OCI-M2 (cell line): ENCODE results near the gene TNFRSF6B.
"Not testable (repeated sequence)": the region's sequence is repeated elsewhere in the genome, so short reads cannot be mapped to it uniquely, and the experiment has no call there.

Experiments
- DNase-seq: peaks from one replicate; lab custom pipeline; 2025; ENCODE audit not compliant: unreplicated experiment; lab: John Stamatoyannopoulos, UW

Gene TNFRSF6B

GRCh38 chr20:63662813-63663189 lies 33.7 kb upstream of the TNFRSF6B start:
- no peak for DNase-seq

GRCh38 chr20:63663332-63664066 lies 33.0 kb upstream of the TNFRSF6B start:
- no peak for DNase-seq

- DNase-seq: no peak
These were observed 32.2 kb upstream of the TNFRSF6B start for GRCh38 chr20:63664143-63664851.

GRCh38 chr20:63664861-63665594 lies 31.4 kb upstream of the TNFRSF6B start:
- no peak for DNase-seq

- DNase-seq: no peak
These were observed 30.7 kb upstream of the TNFRSF6B start for GRCh38 chr20:63665708-63666107.

- DNase-seq: no peak
These were observed 28.6 kb upstream of the TNFRSF6B start for GRCh38 chr20:63667858-63668257.

- no peak for DNase-seq
These were observed 28.1 kb upstream of the TNFRSF6B start for GRCh38 chr20:63668351-63668750.

GRCh38 chr20:63671695-63672094 lies 24.8 kb upstream of the TNFRSF6B start:
- DNase-seq: not testable (repeated sequence)

- DNase-seq: no peak
These were observed 23.8 kb upstream of the TNFRSF6B start for GRCh38 chr20:63672666-63673065.

- no peak for DNase-seq
These were observed 22.5 kb upstream of the TNFRSF6B start for GRCh38 chr20:63673951-63674350.

- no peak for DNase-seq
These were observed 20.6 kb upstream of the TNFRSF6B start for GRCh38 chr20:63675681-63676368.

- no peak for DNase-seq
These were observed 18.4 kb upstream of the TNFRSF6B start for GRCh38 chr20:63678071-63678470.

GRCh38 chr20:63678667-63679465 lies 17.6 kb upstream of the TNFRSF6B start:
- DNase-seq: no peak

- no peak for DNase-seq
These were observed 16.6 kb upstream of the TNFRSF6B start for GRCh38 chr20:63679799-63680305.

GRCh38 chr20:63680427-63680826 lies 16.0 kb upstream of the TNFRSF6B start:
- no peak for DNase-seq

- no peak for DNase-seq
These were observed 15.4 kb upstream of the TNFRSF6B start for GRCh38 chr20:63680857-63681608.

GRCh38 chr20:63681609-63682142 lies 14.8 kb upstream of the TNFRSF6B start:
- DNase-seq: no peak

GRCh38 chr20:63682384-63683139 lies 13.9 kb upstream of the TNFRSF6B start:
- DNase-seq: no peak
